Activated naive CD4-positive, alpha-beta T cell treated with anti-CD3 and anti-CD28 coated beads, Interleukin-2, amount 50 U/mL, for 72 hours (primary cell): Measurements from ENCODE around the gene UBE2QL1. TPM values are rescaled to one million over a fixed set of nuclear protein-coding genes. Genes with fewer than 3 reads are reported as not detected.

Experiments
- ATAC-seq, 2 donors: fragments of 150-1000 bp; cut with Tn5 transposase; 2 replicates each; pipeline ENCODE4 v1.10.0; 2021; ENCODE audit warnings: mild to moderate bottlenecking in 2 of 2, moderate library complexity in 2 of 2
- DNase-seq, 2 donors: peaks; one replicate each; pipeline ENCODE4 v3.0.0; 2021 to 2022; ENCODE audit warnings: low spot score in 2 of 2
- H3K27ac Mint-ChIP-seq, 2 donors: one replicate each; pipeline ENCODE4 v1.8.0; 2022; ENCODE audit warnings: mild to moderate bottlenecking in 2 of 2, mixed read lengths in 2 of 2
- H3K36me3 Mint-ChIP-seq, 2 donors: one replicate each; pipeline ENCODE4 v1.8.0; 2022; ENCODE audit warnings: mixed read lengths in 2 of 2
- H3K9me3 Mint-ChIP-seq, 2 donors: one replicate each; pipeline ENCODE4 v1.8.0; 2022; ENCODE audit warnings: mixed read lengths in 2 of 2
- total RNA-seq, 2 donors: library from RNA; stranded (reverse); gene quantifications; one replicate each; pipeline ENCODE4 v1.2.3, GENCODE V29; 2022

UBE2QL1 gene
- total RNA-seq, 2 donors from 2014 or later = not detected

GRCh38 chr5:6419340-6419852, 29.3 kb upstream of the UBE2QL1 start:
- H3K36me3 Mint-ChIP-seq = no peaks in the 10 kb centered on the region
- no peaks in the 10 kb centered on the region for H3K9me3 Mint-ChIP-seq
- DNase-seq = no peak
- ATAC-seq = no peak
- H3K27ac Mint-ChIP-seq = no peak overlapping the region

GRCh38 chr5:6423327-6424109, 25.1 kb upstream of the UBE2QL1 start:
- ATAC-seq (no peak), DNase-seq (no peak)
- Mint-ChIP-seq H3K27ac (no peak overlapping the region), H3K9me3 (no peaks in the 10 kb centered on the region), H3K36me3 (no peaks in the 10 kb centered on the region)

- no peaks in the 10 kb centered on the region for H3K36me3 Mint-ChIP-seq
- H3K9me3 Mint-ChIP-seq = no peaks in the 10 kb centered on the region
- ATAC-seq = no peak
- H3K27ac Mint-ChIP-seq = no peak overlapping the region
- DNase-seq = no peak
These were observed 24.5 kb upstream of the UBE2QL1 start for GRCh38 chr5:6424110-6424659.

- ATAC-seq (no peak), DNase-seq (no peak)
- H3K9me3 Mint-ChIP-seq = no peaks in the 10 kb centered on the region
- no peaks in the 10 kb centered on the region for H3K36me3 Mint-ChIP-seq
- no peak overlapping the region for H3K27ac Mint-ChIP-seq
These were observed 24.0 kb upstream of the UBE2QL1 start for GRCh38 chr5:6424700-6425099.

- ATAC-seq (no peak), DNase-seq (no peak)
- H3K27ac Mint-ChIP-seq = no peak overlapping the region
- no peaks in the 10 kb centered on the region for H3K9me3 Mint-ChIP-seq
- no peaks in the 10 kb centered on the region for H3K36me3 Mint-ChIP-seq
These were observed 21.0 kb upstream of the UBE2QL1 start for GRCh38 chr5:6427694-6428093.

GRCh38 chr5:6430418-6431028, 18.1 kb upstream of the UBE2QL1 start:
- Mint-ChIP-seq H3K9me3 (no peaks in the 10 kb centered on the region), H3K27ac (no peak overlapping the region), H3K36me3 (no peaks in the 10 kb centered on the region)
- no peak for DNase-seq
- ATAC-seq = no peak

GRCh38 chr5:6431214-6432195, 17.2 kb upstream of the UBE2QL1 start:
- no peak for ATAC-seq
- H3K9me3 Mint-ChIP-seq = no peaks in the 10 kb centered on the region
- DNase-seq = no peak
- no peaks in the 10 kb centered on the region for H3K36me3 Mint-ChIP-seq
- H3K27ac Mint-ChIP-seq = no peak overlapping the region

GRCh38 chr5:6432206-6432605, 16.5 kb upstream of the UBE2QL1 start:
- ATAC-seq (no peak), DNase-seq (no peak)
- H3K36me3 Mint-ChIP-seq = no peaks in the 10 kb centered on the region
- no peak overlapping the region for H3K27ac Mint-ChIP-seq
- no peaks in the 10 kb centered on the region for H3K9me3 Mint-ChIP-seq

- peaks cover 0 to 3% of the 10 kb centered on the region in 2 donors for H3K9me3 Mint-ChIP-seq
- no peak for ATAC-seq
- DNase-seq = no peak
- no peak overlapping the region for H3K27ac Mint-ChIP-seq
- H3K36me3 Mint-ChIP-seq = peaks cover 0 to 5% of the 10 kb centered on the region in 2 donors
These were observed 13.9 kb upstream of the UBE2QL1 start for GRCh38 chr5:6434731-6435130.

GRCh38 chr5:6435356-6435755, 13.3 kb upstream of the UBE2QL1 start:
- ATAC-seq (no peak), DNase-seq (no peak)
- peaks cover 0 to 5% of the 10 kb centered on the region in 2 donors for H3K36me3 Mint-ChIP-seq
- H3K9me3 Mint-ChIP-seq = peaks cover 0 to 3% of the 10 kb centered on the region in 2 donors
- no peak overlapping the region for H3K27ac Mint-ChIP-seq

GRCh38 chr5:6436715-6437331, 11.8 kb upstream of the UBE2QL1 start:
- Mint-ChIP-seq H3K9me3 (peaks cover 0 to 3% of the 10 kb centered on the region in 2 donors), H3K36me3 (peaks cover 0 to 5% of the 10 kb centered on the region in 2 donors), H3K27ac (no peak overlapping the region)
- DNase-seq = no peak
- ATAC-seq = no peak

GRCh38 chr5:6439588-6440550, 8.8 kb upstream of the UBE2QL1 start:
- peaks cover 0 to 12% of the 10 kb centered on the region in 2 donors for H3K9me3 Mint-ChIP-seq
- peaks cover 0 to 16% of the 10 kb centered on the region in 2 donors for H3K36me3 Mint-ChIP-seq
- H3K27ac Mint-ChIP-seq = no peak overlapping the region
- ATAC-seq (no peak), DNase-seq (no peak)

- ATAC-seq (no peak), DNase-seq (no peak)
- H3K36me3 Mint-ChIP-seq = peaks cover 0 to 23% of the 10 kb centered on the region in 2 donors
- peaks cover 0 to 12% of the 10 kb centered on the region in 2 donors for H3K9me3 Mint-ChIP-seq
- no peak overlapping the region for H3K27ac Mint-ChIP-seq
These were observed 6.3 kb upstream of the UBE2QL1 start for GRCh38 chr5:6442333-6442732.

- ATAC-seq (no peak), DNase-seq (no peak)
- Mint-ChIP-seq H3K27ac (no peak overlapping the region), H3K9me3 (peaks cover 0 to 12% of the 10 kb centered on the region in 2 donors), H3K36me3 (peaks cover 0 to 23% of the 10 kb centered on the region in 2 donors)
These were observed 5.3 kb upstream of the UBE2QL1 start for GRCh38 chr5:6443326-6443725.

- ATAC-seq (no peak), DNase-seq (no peak)
- H3K36me3 Mint-ChIP-seq = peaks cover 0 to 18% of the 10 kb centered on the region in 2 donors
- H3K27ac Mint-ChIP-seq = no peak overlapping the region
- peaks cover 0 to 9% of the 10 kb centered on the region in 2 donors for H3K9me3 Mint-ChIP-seq
These were observed 2.6 kb upstream of the UBE2QL1 start for GRCh38 chr5:6446042-6446441.
